WTC11 (cell line): Measurements from ENCODE around the gene ACYP2. TPM values are rescaled to one million over a fixed set of nuclear protein-coding genes. Genes with fewer than 3 reads are reported as not detected.

ENCODE experiments used
- ATAC-seq: fragments of 200-7000 bp; cut with Tn5 transposase; 2 replicates; pipeline ENCODE4 v1.10.0; 2021; ENCODE audit warnings: mild to moderate bottlenecking, moderate library complexity
- CTCF ChIA-PET: fragments of 300-600 bp; sonication (Branson Sonifier 250); formaldehyde crosslinking; loops from one replicate; lab custom pipeline; 2021; ENCODE audit warnings: antibody characterized with exemption; lab: Charles Lee
- POLR2A ChIA-PET: fragments of 350-600 bp; sonication (Branson Sonifier 250); formaldehyde crosslinking; loops from one replicate; lab custom pipeline; 2021; ENCODE audit warnings: antibody characterized with exemption; lab: Charles Lee
- DNase-seq: peaks from one replicate; pipeline ENCODE4 v3.0.0; 2021; ENCODE audit warnings: low spot score
- H3K27ac Mint-ChIP-seq: 2 replicates; pipeline ENCODE4 v1.8.0; 2021; ENCODE audit warnings: mixed read lengths
- H3K27me3 Mint-ChIP-seq: 2 replicates; pipeline ENCODE4 v1.8.0; 2021; ENCODE audit warnings: low read depth, mild to moderate bottlenecking, moderate library complexity, mixed read lengths
- H3K36me3 Mint-ChIP-seq: 2 replicates; pipeline ENCODE4 v1.8.0; 2021; ENCODE audit warnings: mixed read lengths
- H3K4me1 Mint-ChIP-seq: 2 replicates; pipeline ENCODE4 v1.8.0; 2022; ENCODE audit warnings: mixed read lengths
- H3K4me3 Mint-ChIP-seq: 2 replicates; pipeline ENCODE4 v1.8.0; 2021; ENCODE audit warnings: mild to moderate bottlenecking, moderate library complexity, mixed read lengths
- H3K9me3 Mint-ChIP-seq: 2 replicates; pipeline ENCODE4 v1.8.0; 2021; ENCODE audit warnings: mixed read lengths
- ATF1 ChIP-seq: sonication (generic); formaldehyde crosslinking; IDR thresholded peaks from 2 replicates; pipeline ENCODE4 v1.8.1; 2023; ENCODE audit warnings: mild to moderate bottlenecking, moderate library complexity, missing genetic modification reagents
- ETV6 ChIP-seq: sonication (generic); formaldehyde crosslinking; IDR thresholded peaks from 2 replicates; pipeline ENCODE4 v1.8.1; 2022; ENCODE audit warnings: mild to moderate bottlenecking, missing genetic modification reagents
- GRHL2 ChIP-seq: fragments of 250-450 bp; sonication (Bioruptor Pico); IDR thresholded peaks from 2 replicates; pipeline ENCODE4 v1.8.0; 2022; ENCODE audit warnings: mild to moderate bottlenecking, moderate library complexity; ENCODE audit not compliant: insufficient replicate concordance, severe bottlenecking
- JAZF1 ChIP-seq: fragments of 250-450 bp; sonication (Bioruptor Pico); IDR thresholded peaks from 2 replicates; pipeline ENCODE4 v1.9.0; 2021; ENCODE audit warnings: moderate library complexity, mild to moderate bottlenecking, inconsistent platforms
- MYBL2 ChIP-seq: sonication (generic); formaldehyde crosslinking; IDR thresholded peaks from 2 replicates; pipeline ENCODE4 v1.8.1; 2023; ENCODE audit warnings: mild to moderate bottlenecking, moderate library complexity, missing genetic modification reagents
- NFATC4 ChIP-seq: fragments of 250-450 bp; sonication (Bioruptor Pico); IDR thresholded peaks from 2 replicates; pipeline ENCODE4 v1.9.0; 2021; ENCODE audit warnings: mild to moderate bottlenecking
- OVOL2 ChIP-seq: fragments of 250-450 bp; sonication (Bioruptor Pico); IDR thresholded peaks from 2 replicates; pipeline ENCODE4 v1.9.0; 2021; ENCODE audit warnings: mild to moderate bottlenecking, borderline replicate concordance
- RORB ChIP-seq: fragments of 250-450 bp; sonication (Bioruptor Pico); IDR thresholded peaks from 2 replicates; pipeline ENCODE4 v1.9.0; 2021; ENCODE audit warnings: mild to moderate bottlenecking
- SOX15 ChIP-seq: fragments of 250-450 bp; sonication (Bioruptor Pico); IDR thresholded peaks from 2 replicates; pipeline ENCODE4 v1.9.0; 2021; ENCODE audit warnings: mild to moderate bottlenecking
- SP1 ChIP-seq: sonication (generic); formaldehyde crosslinking; conservative IDR thresholded peaks from 2 replicates; pipeline ENCODE4 v1.8.1; 2022; ENCODE audit warnings: missing genetic modification reagents
- TP53 ChIP-seq: sonication (generic); formaldehyde crosslinking; IDR thresholded peaks from 2 replicates; pipeline ENCODE4 v1.8.1; 2023; ENCODE audit warnings: mild to moderate bottlenecking, missing genetic modification reagents
- ZNF121 ChIP-seq: sonication (generic); formaldehyde crosslinking; IDR thresholded peaks from 2 replicates; pipeline ENCODE4 v1.8.0; 2023; ENCODE audit warnings: missing genetic modification reagents
- ZNF138 ChIP-seq: sonication (generic); formaldehyde crosslinking; conservative IDR thresholded peaks from 2 replicates; pipeline ENCODE4 v1.8.1; 2022; ENCODE audit warnings: mild to moderate bottlenecking, moderate library complexity, missing genetic modification reagents
- ZNF263 ChIP-seq: sonication (generic); formaldehyde crosslinking; IDR thresholded peaks from 2 replicates; pipeline ENCODE4 v1.8.1; 2022; ENCODE audit warnings: low read depth, mild to moderate bottlenecking, moderate library complexity, missing genetic modification reagents
- ZNF416 ChIP-seq: fragments of 250-450 bp; sonication (Bioruptor Pico); IDR thresholded peaks from 2 replicates; pipeline ENCODE4 v1.9.0; 2021; ENCODE audit warnings: mild to moderate bottlenecking, inconsistent platforms
- total RNA-seq: library from RNA; stranded (reverse); gene quantifications from 3 replicates; pipeline ENCODE4 v1.2.3, GENCODE V29; 2021
- TF ChIP-seq, protein P1 (sequence below): fragments of 200-600 bp; IDR thresholded peaks from 2 replicates; pipeline ENCODE4 v1.8.0; 2022; ENCODE audit warnings: antibody characterized with exemption
- TF ChIP-seq, protein P2 (sequence below): fragments of 250-450 bp; sonication (Bioruptor Pico); conservative IDR thresholded peaks from 2 replicates; pipeline ENCODE4 v1.9.0; 2021; ENCODE audit warnings: mild to moderate bottlenecking
- TF ChIP-seq, protein P3 (sequence below): sonication (generic); formaldehyde crosslinking; IDR thresholded peaks from 2 replicates; pipeline ENCODE4 v1.8.1; 2023; ENCODE audit warnings: mild to moderate bottlenecking, missing genetic modification reagents
- TF ChIP-seq, protein P4 (sequence below): sonication (generic); formaldehyde crosslinking; IDR thresholded peaks from 2 replicates; pipeline ENCODE4 v1.8.0; 2023; ENCODE audit warnings: missing genetic modification reagents
- TF ChIP-seq, protein P5 (sequence below): sonication (generic); formaldehyde crosslinking; IDR thresholded peaks from 2 replicates; pipeline ENCODE4 v1.8.1; 2022; ENCODE audit warnings: low read depth, missing genetic modification reagents, borderline replicate concordance
- TF ChIP-seq, protein P6 (sequence below): sonication (generic); formaldehyde crosslinking; IDR thresholded peaks from 2 replicates; pipeline ENCODE4 v1.8.1; 2022; ENCODE audit warnings: mild to moderate bottlenecking, moderate library complexity, missing genetic modification reagents
- TF ChIP-seq, protein P7 (sequence below): fragments of 250-450 bp; sonication (Bioruptor Pico); IDR thresholded peaks from 2 replicates; pipeline ENCODE4 v1.8.0; 2021; ENCODE audit warnings: mild to moderate bottlenecking
- TF ChIP-seq, protein P8 (sequence below): sonication (generic); formaldehyde crosslinking; IDR thresholded peaks from 2 replicates; pipeline ENCODE4 v1.8.0; 2022; ENCODE audit warnings: mild to moderate bottlenecking, missing genetic modification reagents

The ACYP2 gene
- total RNA-seq, 1 experiment from 2014 or later: 4.4 TPM

DNA sequence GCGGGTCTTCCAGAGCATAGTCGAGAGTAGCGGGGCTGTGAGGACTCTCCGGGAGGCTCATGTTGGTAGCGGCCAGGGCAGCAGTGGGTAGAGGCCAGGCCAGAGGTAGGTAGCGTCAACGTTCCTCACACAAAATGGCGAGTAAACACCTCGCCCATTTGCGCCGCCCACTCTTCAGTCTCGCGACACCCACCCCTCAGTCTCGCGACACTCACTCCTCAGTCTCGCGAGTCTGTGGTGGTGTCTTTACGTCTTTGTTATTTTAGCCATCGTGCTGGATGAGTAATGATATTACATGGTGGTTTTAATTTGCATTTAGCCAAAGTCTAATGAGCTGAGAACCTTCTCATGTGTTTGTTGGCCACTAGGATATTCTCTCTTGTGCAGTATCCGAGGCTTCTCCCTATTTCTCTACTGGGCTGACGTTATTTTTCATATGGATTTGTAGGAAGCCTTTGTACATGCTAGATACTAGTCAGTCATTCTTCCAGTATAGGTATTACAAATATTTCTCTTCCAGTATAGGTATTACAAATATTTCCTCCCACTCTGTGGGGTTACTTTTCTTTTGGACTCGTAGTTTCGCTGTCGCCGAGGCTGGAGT, 140.8 kb downstream of the ACYP2 start, which contains the start of gene TSPYL6:
TSPYL6 (minus strand) TSS at position 139 of the 604 bp plus-strand sequence; CDS start at position 61, 78 bp downstream.
- Mint-ChIP-seq H3K4me1 (peaks cover 7% of the 10 kb centered on the region), H3K9me3 (peaks cover 14% of the 10 kb centered on the region), H3K4me3 (no peak within 1 kb of the TSS), H3K27ac (no peak within 1 kb of the TSS), H3K27me3 (no peaks in the 10 kb centered on the region; the same call in 1 of the 2 replicates), H3K36me3 (0 out of 2 replicates have a peak, but pooled peaks cover 3% of the 10 kb centered on the region)
- CTCF ChIA-PET: no interaction called here
- no peak for ATAC-seq
- POLR2A ChIA-PET: no interaction called here
- DNase-seq: no peak
- TF ChIP-seq SOX15 (CRISPR knock-in tag): no peak
- TF ChIP-seq MYBL2: no peak
- TF ChIP-seq ZNF263 (CRISPR knock-in tag): no peak
- TF ChIP-seq ATF1 (CRISPR knock-in tag): no peak
- TF ChIP-seq, protein P1, sequence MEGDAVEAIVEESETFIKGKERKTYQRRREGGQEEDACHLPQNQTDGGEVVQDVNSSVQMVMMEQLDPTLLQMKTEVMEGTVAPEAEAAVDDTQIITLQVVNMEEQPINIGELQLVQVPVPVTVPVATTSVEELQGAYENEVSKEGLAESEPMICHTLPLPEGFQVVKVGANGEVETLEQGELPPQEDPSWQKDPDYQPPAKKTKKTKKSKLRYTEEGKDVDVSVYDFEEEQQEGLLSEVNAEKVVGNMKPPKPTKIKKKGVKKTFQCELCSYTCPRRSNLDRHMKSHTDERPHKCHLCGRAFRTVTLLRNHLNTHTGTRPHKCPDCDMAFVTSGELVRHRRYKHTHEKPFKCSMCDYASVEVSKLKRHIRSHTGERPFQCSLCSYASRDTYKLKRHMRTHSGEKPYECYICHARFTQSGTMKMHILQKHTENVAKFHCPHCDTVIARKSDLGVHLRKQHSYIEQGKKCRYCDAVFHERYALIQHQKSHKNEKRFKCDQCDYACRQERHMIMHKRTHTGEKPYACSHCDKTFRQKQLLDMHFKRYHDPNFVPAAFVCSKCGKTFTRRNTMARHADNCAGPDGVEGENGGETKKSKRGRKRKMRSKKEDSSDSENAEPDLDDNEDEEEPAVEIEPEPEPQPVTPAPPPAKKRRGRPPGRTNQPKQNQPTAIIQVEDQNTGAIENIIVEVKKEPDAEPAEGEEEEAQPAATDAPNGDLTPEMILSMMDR: no peak
- TF ChIP-seq ETV6 (CRISPR knock-in tag): no peak
- no peak for TF ChIP-seq ZNF138 (CRISPR knock-in tag)
- TF ChIP-seq RORB (CRISPR knock-in tag): no peak
- TF ChIP-seq GRHL2 (CRISPR knock-in tag): no peak
- no peak for TF ChIP-seq ZNF416
- TF ChIP-seq, protein P2, sequence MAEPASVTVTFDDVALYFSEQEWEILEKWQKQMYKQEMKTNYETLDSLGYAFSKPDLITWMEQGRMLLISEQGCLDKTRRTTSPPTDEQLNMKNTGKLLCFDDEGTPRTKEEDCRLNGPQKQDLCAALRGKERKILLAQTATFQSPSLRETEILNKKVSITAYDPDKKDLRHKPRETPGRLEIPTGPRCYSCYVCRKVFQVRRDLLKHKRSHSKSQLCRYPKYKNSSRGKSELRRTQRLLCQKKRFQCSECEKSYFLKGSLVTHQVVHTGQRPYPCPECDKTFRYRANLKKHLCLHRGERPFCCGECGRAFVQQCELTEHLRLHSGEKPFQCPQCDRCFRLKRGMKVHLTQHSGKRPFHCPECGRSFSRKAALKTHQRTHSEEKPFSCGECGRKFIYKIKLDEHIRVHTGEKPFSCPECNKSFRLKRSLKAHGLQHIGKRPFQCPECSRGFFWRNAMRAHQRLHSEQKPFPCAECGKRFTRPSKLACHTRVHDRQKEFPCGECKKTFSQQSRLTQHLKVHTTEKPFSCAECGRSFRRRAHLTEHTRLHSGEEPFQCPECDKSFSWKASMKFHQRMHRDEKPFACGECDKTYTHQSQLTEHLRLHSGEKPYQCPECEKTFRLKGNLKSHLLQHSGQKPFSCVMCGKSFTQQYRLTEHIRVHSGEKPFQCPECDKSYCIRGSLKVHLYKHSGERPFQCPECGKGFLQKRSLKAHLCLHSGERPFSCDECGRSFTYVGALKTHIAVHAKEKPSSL (CRISPR knock-in tag): no peak
- TF ChIP-seq, protein P3, sequence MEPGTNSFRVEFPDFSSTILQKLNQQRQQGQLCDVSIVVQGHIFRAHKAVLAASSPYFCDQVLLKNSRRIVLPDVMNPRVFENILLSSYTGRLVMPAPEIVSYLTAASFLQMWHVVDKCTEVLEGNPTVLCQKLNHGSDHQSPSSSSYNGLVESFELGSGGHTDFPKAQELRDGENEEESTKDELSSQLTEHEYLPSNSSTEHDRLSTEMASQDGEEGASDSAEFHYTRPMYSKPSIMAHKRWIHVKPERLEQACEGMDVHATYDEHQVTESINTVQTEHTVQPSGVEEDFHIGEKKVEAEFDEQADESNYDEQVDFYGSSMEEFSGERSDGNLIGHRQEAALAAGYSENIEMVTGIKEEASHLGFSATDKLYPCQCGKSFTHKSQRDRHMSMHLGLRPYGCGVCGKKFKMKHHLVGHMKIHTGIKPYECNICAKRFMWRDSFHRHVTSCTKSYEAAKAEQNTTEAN (CRISPR knock-in tag): no peak
- no peak for TF ChIP-seq ZNF121 (CRISPR knock-in tag)
- TF ChIP-seq SP1 (CRISPR knock-in tag): no peak
- TF ChIP-seq OVOL2 (CRISPR knock-in tag): no peak
- TF ChIP-seq, protein P4, sequence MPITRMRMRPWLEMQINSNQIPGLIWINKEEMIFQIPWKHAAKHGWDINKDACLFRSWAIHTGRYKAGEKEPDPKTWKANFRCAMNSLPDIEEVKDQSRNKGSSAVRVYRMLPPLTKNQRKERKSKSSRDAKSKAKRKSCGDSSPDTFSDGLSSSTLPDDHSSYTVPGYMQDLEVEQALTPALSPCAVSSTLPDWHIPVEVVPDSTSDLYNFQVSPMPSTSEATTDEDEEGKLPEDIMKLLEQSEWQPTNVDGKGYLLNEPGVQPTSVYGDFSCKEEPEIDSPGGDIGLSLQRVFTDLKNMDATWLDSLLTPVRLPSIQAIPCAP (CRISPR knock-in tag): no peak
- TF ChIP-seq, protein P5, sequence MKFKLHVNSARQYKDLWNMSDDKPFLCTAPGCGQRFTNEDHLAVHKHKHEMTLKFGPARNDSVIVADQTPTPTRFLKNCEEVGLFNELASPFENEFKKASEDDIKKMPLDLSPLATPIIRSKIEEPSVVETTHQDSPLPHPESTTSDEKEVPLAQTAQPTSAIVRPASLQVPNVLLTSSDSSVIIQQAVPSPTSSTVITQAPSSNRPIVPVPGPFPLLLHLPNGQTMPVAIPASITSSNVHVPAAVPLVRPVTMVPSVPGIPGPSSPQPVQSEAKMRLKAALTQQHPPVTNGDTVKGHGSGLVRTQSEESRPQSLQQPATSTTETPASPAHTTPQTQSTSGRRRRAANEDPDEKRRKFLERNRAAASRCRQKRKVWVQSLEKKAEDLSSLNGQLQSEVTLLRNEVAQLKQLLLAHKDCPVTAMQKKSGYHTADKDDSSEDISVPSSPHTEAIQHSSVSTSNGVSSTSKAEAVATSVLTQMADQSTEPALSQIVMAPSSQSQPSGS (CRISPR knock-in tag): no peak

DNA sequence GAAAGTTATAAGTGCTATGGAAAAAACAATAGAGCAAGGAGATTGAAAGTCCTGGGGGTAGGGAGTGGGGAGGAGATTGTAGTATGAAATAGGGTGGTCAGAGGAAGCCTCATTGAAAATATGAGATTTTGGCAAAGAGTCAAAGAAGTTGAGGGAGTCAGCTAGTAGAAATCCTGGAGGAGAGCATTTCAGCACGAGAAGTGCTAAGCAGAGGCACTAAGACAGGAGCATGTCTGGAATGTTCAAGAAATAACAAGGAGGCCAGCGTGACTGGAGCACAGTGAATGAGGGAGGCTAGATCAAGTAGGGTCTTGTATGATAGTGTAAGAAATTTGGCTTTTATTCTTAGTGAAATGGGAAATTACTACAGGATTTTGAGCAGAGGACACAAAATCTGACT, 142.8 kb downstream of the ACYP2 start:
- ChIA-PET CTCF (no interaction called here), POLR2A (no interaction called here)
- Mint-ChIP-seq H3K27me3 (no peaks in the 10 kb centered on the region; the same call in 1 of the 2 replicates), H3K27ac (no peak overlapping the region), H3K4me1 (peaks cover 7% of the 10 kb centered on the region), H3K36me3 (no peaks in the 10 kb centered on the region), H3K4me3 (no peak overlapping the region), H3K9me3 (no peaks in the 10 kb centered on the region; the same call in 1 of the 2 replicates)
- ATAC-seq (no peak), DNase-seq (no peak)
- TF ChIP-seq NFATC4 (CRISPR knock-in tag) (no peak), JAZF1 (no peak), TP53 (no peak), RORB (CRISPR knock-in tag) (no peak), SOX15 (CRISPR knock-in tag) (no peak)
- TF ChIP-seq, protein P6, sequence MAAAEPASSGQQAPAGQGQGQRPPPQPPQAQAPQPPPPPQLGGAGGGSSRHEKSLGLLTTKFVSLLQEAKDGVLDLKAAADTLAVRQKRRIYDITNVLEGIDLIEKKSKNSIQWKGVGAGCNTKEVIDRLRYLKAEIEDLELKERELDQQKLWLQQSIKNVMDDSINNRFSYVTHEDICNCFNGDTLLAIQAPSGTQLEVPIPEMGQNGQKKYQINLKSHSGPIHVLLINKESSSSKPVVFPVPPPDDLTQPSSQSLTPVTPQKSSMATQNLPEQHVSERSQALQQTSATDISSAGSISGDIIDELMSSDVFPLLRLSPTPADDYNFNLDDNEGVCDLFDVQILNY: no peak
- TF ChIP-seq, protein P7, sequence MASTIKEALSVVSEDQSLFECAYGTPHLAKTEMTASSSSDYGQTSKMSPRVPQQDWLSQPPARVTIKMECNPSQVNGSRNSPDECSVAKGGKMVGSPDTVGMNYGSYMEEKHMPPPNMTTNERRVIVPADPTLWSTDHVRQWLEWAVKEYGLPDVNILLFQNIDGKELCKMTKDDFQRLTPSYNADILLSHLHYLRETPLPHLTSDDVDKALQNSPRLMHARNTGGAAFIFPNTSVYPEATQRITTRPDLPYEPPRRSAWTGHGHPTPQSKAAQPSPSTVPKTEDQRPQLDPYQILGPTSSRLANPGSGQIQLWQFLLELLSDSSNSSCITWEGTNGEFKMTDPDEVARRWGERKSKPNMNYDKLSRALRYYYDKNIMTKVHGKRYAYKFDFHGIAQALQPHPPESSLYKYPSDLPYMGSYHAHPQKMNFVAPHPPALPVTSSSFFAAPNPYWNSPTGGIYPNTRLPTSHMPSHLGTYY (CRISPR knock-in tag): no peak
- TF ChIP-seq, protein P8, sequence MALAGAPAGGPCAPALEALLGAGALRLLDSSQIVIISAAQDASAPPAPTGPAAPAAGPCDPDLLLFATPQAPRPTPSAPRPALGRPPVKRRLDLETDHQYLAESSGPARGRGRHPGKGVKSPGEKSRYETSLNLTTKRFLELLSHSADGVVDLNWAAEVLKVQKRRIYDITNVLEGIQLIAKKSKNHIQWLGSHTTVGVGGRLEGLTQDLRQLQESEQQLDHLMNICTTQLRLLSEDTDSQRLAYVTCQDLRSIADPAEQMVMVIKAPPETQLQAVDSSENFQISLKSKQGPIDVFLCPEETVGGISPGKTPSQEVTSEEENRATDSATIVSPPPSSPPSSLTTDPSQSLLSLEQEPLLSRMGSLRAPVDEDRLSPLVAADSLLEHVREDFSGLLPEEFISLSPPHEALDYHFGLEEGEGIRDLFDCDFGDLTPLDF (CRISPR knock-in tag): no peak
